Ammon's horn (tissue), 1 donor: ENCODE results near the gene NHLRC4.
"Not testable (repeated sequence)": the region's sequence is repeated elsewhere in the genome, so short reads cannot be mapped to it uniquely, and the experiment has no call there.

Experiments
- DNase-seq: peaks from one replicate; pipeline ENCODE4 v3.0.0-alpha.2; 2016; ENCODE audit warnings: low spot score

Gene NHLRC4

GRCh38 chr16:597655-598054, 30.9 kb downstream of the NHLRC4 start:
- DNase-seq: not testable (repeated sequence)

GRCh38 chr16:598823-599739, 32.3 kb downstream of the NHLRC4 start:
- no peak for DNase-seq

GRCh38 chr16:600781-601180, 34.0 kb downstream of the NHLRC4 start:
- no peak for DNase-seq

GRCh38 chr16:603933-604332, 37.1 kb downstream of the NHLRC4 start:
- no peak for DNase-seq

GRCh38 chr16:606656-607307, 40.0 kb downstream of the NHLRC4 start:
- no peak for DNase-seq

- no peak for DNase-seq
These were observed 41.2 kb downstream of the NHLRC4 start for GRCh38 chr16:608019-608418.

GRCh38 chr16:609316-609715, 42.5 kb downstream of the NHLRC4 start:
- DNase-seq: no peak

- DNase-seq: no peak
These were observed 43.2 kb downstream of the NHLRC4 start for GRCh38 chr16:609984-610383.

- peak; percentile 76 for DNase-seq
These were observed 43.9 kb downstream of the NHLRC4 start for GRCh38 chr16:610513-611381.

GRCh38 chr16:615122-615521, 48.3 kb downstream of the NHLRC4 start:
- DNase-seq: no peak

- DNase-seq: no peak
These were observed 50.2 kb downstream of the NHLRC4 start for GRCh38 chr16:616733-617586.

GRCh38 chr16:617855-618254, 51.0 kb downstream of the NHLRC4 start:
- DNase-seq: no peak
